K562 (cell line): ENCODE measurements around the gene PLXND1. TPM values are rescaled to one million over a fixed set of nuclear protein-coding genes. Genes with fewer than 3 reads are reported as not detected.

ENCODE experiments used
- ATAC-seq: fragments of 200-7000 bp; cut with Tn5 transposase; 3 replicates; pipeline ENCODE4 v1.9.1; 2020; ENCODE audit warnings: moderate library complexity
- BruUV-seq: library from RNA; stranded (reverse); fragments of 400-500 nt; replicated peaks from 2 replicates; lab custom pipeline; 2021; lab: Mats Ljungman, UMichigan
- CTCF ChIA-PET: fragments of 300-600 bp; formaldehyde crosslinking; extraction: SDS; loops from one replicate; lab custom pipeline; 2021; ENCODE audit warnings: low intra/inter-chr PET ratio; lab: Yijun Ruan, JAX
- POLR2A ChIA-PET: fragments of 300-600, 350-650 bp; sonication (Branson Sonifier 250); formaldehyde crosslinking; extraction: SDS; loops from one replicate; lab custom pipeline; 2021; ENCODE audit warnings: antibody characterized with exemption, inconsistent platforms; lab: Yijun Ruan, JAX
- DNase-seq, 4 experiments: peaks; one replicate each; pipeline versions ENCODE4 v3.0.0 to v3.0.0-alpha.2; 2011 to 2018; ENCODE audit warnings: low spot score in 3 of 4, mixed read lengths in 3 of 4; ENCODE audit errors: extremely low read depth in 1 of 4
- FAIRE-seq: peaks from 2 replicates; lab custom pipeline; 2011; peaks lifted over from hg19 to GRCh38; lab: Jason Lieb, UNC
- H2AFZ ChIP-seq: 2 replicates; pipeline ENCODE4 v1.6.0; 2011; ENCODE audit warnings: low read depth, low read length, control low read depth, inconsistent platforms
- H3K27ac ChIP-seq: fragments of 200-600 bp; 3 replicates; pipeline ENCODE4 v1.8.0; 2011; ENCODE audit warnings: low read depth, mild to moderate bottlenecking, control low read depth, inconsistent platforms, low read length, moderate library complexity, mixed read lengths; ENCODE audit errors: extremely low read depth
- H3K27me3 ChIP-seq, 2 experiments: fragments of 300-600 bp in 1 of 2; 2 replicates in 1 of 2; 3 replicates in 1 of 2; pipeline versions ENCODE4 v1.6.0 to v1.8.0; 2011; ENCODE audit warnings: inconsistent platforms in 2 of 2, low read length in 2 of 2, mild to moderate bottlenecking in 1 of 2, mixed read lengths in 1 of 2, moderate library complexity in 1 of 2; ENCODE audit not compliant: control insufficient read depth in 2 of 2, insufficient read depth in 2 of 2
- H3K36me3 ChIP-seq: fragments of 300-600 bp; 3 replicates; pipeline ENCODE4 v1.8.0; 2011; ENCODE audit warnings: mild to moderate bottlenecking, low read length, inconsistent platforms; ENCODE audit not compliant: control insufficient read depth, insufficient read depth
- H3K4me1 ChIP-seq, 2 experiments: fragments of 200-600 bp in 1 of 2; replicated peaks in 1 of 2; 2 replicates in 1 of 2; 3 replicates in 1 of 2; pipeline versions ENCODE4 v1.5.1 to v1.8.0; 2011; ENCODE audit warnings: inconsistent platforms in 2 of 2, low read length in 2 of 2, mild to moderate bottlenecking in 1 of 2, mixed read lengths in 1 of 2, moderate library complexity in 1 of 2; ENCODE audit not compliant: control insufficient read depth in 2 of 2, insufficient read depth in 2 of 2
- H3K4me2 ChIP-seq: 2 replicates; pipeline ENCODE4 v1.6.1; 2011; ENCODE audit warnings: low read length, control low read depth, inconsistent platforms, mixed read lengths; ENCODE audit not compliant: insufficient read depth
- H3K4me3 ChIP-seq: fragments of 200-600 bp; sonication (generic), shearing (Covaris generic); 2 replicates; pipeline ENCODE4 v1.5.1; 2016; ENCODE audit warnings: control low read depth, inconsistent platforms
- H3K79me2 ChIP-seq: fragments of 200-600 bp; 3 replicates; pipeline ENCODE4 v1.8.0; 2011; ENCODE audit warnings: low read length, inconsistent platforms; ENCODE audit not compliant: control insufficient read depth, insufficient read depth
- H3K9ac ChIP-seq, 2 experiments: 2 replicates each; pipeline versions ENCODE4 v1.6.0 to v1.6.1; 2011; ENCODE audit warnings: low read depth in 2 of 2, low read length in 2 of 2, control low read depth in 1 of 2, inconsistent platforms in 1 of 2, mild to moderate bottlenecking in 1 of 2, mixed read lengths in 1 of 2; ENCODE audit not compliant: insufficient read depth in 1 of 2
- H3K9me1 ChIP-seq: one replicate; pipeline ENCODE4 v1.6.0; 2011; ENCODE audit warnings: inconsistent platforms, mild to moderate bottlenecking, low read length, moderate library complexity; ENCODE audit not compliant: control insufficient read depth, insufficient read depth
- H3K9me3 ChIP-seq: replicated peaks from 2 replicates; pipeline ENCODE4 v1.5.1; 2011; ENCODE audit warnings: low read depth, low read length, inconsistent platforms; ENCODE audit not compliant: control insufficient read depth, insufficient read depth
- H4K20me1 ChIP-seq: replicated peaks from 2 replicates; pipeline ENCODE4 v1.6.1; 2011; ENCODE audit warnings: low read length, inconsistent platforms, mixed read lengths; ENCODE audit not compliant: control insufficient read depth, insufficient read depth
- CC2D1A ChIP-seq: fragments of 450-650 bp; IDR thresholded peaks from 2 replicates; pipeline ENCODE4 v1.6.1; 2017; ENCODE audit warnings: mild to moderate bottlenecking
- ETS2 ChIP-seq: IDR thresholded peaks from 2 replicates; pipeline ENCODE4 v1.6.1; 2016; ENCODE audit warnings: borderline replicate concordance, missing genetic modification characterization, mild to moderate bottlenecking, moderate library complexity, missing compliant biosample characterization; ENCODE audit not compliant: poor library complexity, severe bottlenecking
- FOXJ3 ChIP-seq: sonication (generic); formaldehyde crosslinking; IDR thresholded peaks from 2 replicates; pipeline ENCODE4 v1.4.0; 2020; ENCODE audit warnings: mild to moderate bottlenecking, missing genetic modification reagents
- HDAC3 ChIP-seq: fragments of 450-650 bp; IDR thresholded peaks from 2 replicates; pipeline ENCODE4 v1.6.1; 2018; ENCODE audit warnings: borderline replicate concordance, mild to moderate bottlenecking, moderate library complexity; ENCODE audit not compliant: partially characterized antibody
- IRF2 ChIP-seq: sonication (generic); formaldehyde crosslinking; IDR thresholded peaks from 2 replicates; pipeline ENCODE4 v1.8.1; 2022; ENCODE audit warnings: mild to moderate bottlenecking, missing genetic modification reagents
- NCOA6 ChIP-seq: fragments of 450-650 bp; IDR thresholded peaks from 2 replicates; pipeline ENCODE4 v1.6.1; 2017; ENCODE audit warnings: mild to moderate bottlenecking
- NR0B1 ChIP-seq: fragments of 450-650 bp; IDR thresholded peaks from one replicate; pipeline ENCODE4 v1.6.1; 2018; ENCODE audit warnings: mild to moderate bottlenecking, moderate library complexity; ENCODE audit not compliant: partially characterized antibody
- PHF21A ChIP-seq: fragments of 450-650 bp; IDR thresholded peaks from 2 replicates; pipeline ENCODE4 v1.6.1; 2017; ENCODE audit warnings: low read depth, borderline replicate concordance
- PYGO2 ChIP-seq: fragments of 450-650 bp; IDR thresholded peaks from 2 replicates; pipeline ENCODE4 v1.6.1; 2016; ENCODE audit warnings: mild to moderate bottlenecking, missing genetic modification characterization, moderate library complexity, missing compliant biosample characterization
- RBM25 ChIP-seq: fragments of 200-400 bp; formaldehyde crosslinking; IDR thresholded peaks from 2 replicates; pipeline ENCODE4 v1.6.1; 2018; ENCODE audit warnings: low read length, low read depth, moderate library complexity; ENCODE audit not compliant: severe bottlenecking
- SIX5 ChIP-seq, 2 experiments: IDR thresholded peaks; 2 replicates each; pipeline ENCODE4 v1.6.1; 2011; ENCODE audit warnings: low read length in 2 of 2, borderline replicate concordance in 1 of 2, low read depth in 1 of 2, mild to moderate bottlenecking in 1 of 2, moderate library complexity in 1 of 2; ENCODE audit not compliant: insufficient read depth in 1 of 2
- THAP7 ChIP-seq: fragments of 250-450 bp; sonication (Bioruptor Pico); IDR thresholded peaks from 2 replicates; pipeline ENCODE4 v1.5.0; 2021
- ZBTB7A ChIP-seq: IDR thresholded peaks from 2 replicates; pipeline ENCODE4 v1.6.1; 2011; ENCODE audit warnings: low read depth, mild to moderate bottlenecking, low read length, moderate library complexity, borderline replicate concordance; ENCODE audit not compliant: control insufficient read depth
- ZFP30 ChIP-seq: fragments of 250-450 bp; sonication (Bioruptor Pico); IDR thresholded peaks from 2 replicates; pipeline ENCODE4 v1.8.0; 2022; ENCODE audit warnings: moderate library complexity, mild to moderate bottlenecking, inconsistent platforms, borderline replicate concordance
- ZFP36 ChIP-seq: fragments of 150-350 bp; IDR thresholded peaks from 2 replicates; pipeline ENCODE4 v1.6.1; 2018; ENCODE audit warnings: low read length, low read depth; ENCODE audit not compliant: partially characterized antibody
- WGBS: fragments of 100-300 bp; shearing (Covaris generic); methylation state at CpG from one replicate; pipeline ENCODE4 v1.1.6; 2016; ENCODE audit warnings: low coverage, mixed read lengths; ENCODE audit not compliant: insufficient coverage; ENCODE audit errors: missing lambda C conversion rate; 5-methylcytosine and 5-hydroxymethylcytosine counted together
- in situ Hi-C: fragments of 300-500 bp; cut with MboI; formaldehyde crosslinking; loops from 4 replicates; pipeline ENCODE4 v1.15.0; 2018; ENCODE audit warnings: inconsistent platforms, mixed read lengths
- intact Hi-C: fragments of 100-400 bp; cut with micrococcal nuclease; formaldehyde crosslinking; loops from 2 replicates; pipeline ENCODE4 v1.14.2; 2022
- polyA plus RNA-seq, 8 experiments: library from polyadenylated mRNA; depleted of rRNA in 4 of 8; stranded (reverse) in 5 of 8; unstranded in 3 of 8; fragments of >200 nt; fragmentation: Nextera tagmentation in 2 of 8; fragmentation: Illumina TruSeq in 1 of 8; extraction: Ambion mirVana in 2 of 8; extraction: Trizol in 1 of 8; gene quantifications; 2 replicates each; pipeline versions ENCODE4 v1.2.1 to v1.2.3, GENCODE V29; 2011 to 2014; ENCODE audit warnings: inconsistent platforms in 1 of 8, missing spikeins in 1 of 8
- total RNA-seq, 7 experiments: library from RNA; depleted of rRNA in 6 of 7; stranded (reverse); fragments of >200 nt in 6 of 7; fragmentation: Illumina TruSeq in 2 of 7; extraction: Trizol in 2 of 7; gene quantifications; 2 replicates each; pipeline versions ENCODE4 v1.2.1 to v1.2.3, GENCODE V29; 2011 to 2021; ENCODE audit warnings: low replicate concordance in 1 of 7
- TF ChIP-seq, protein P1 (sequence below): fragments of 250-450 bp; sonication (Bioruptor Pico); IDR thresholded peaks from 2 replicates; pipeline ENCODE4 v1.5.1; 2021; ENCODE audit warnings: mild to moderate bottlenecking

Gene PLXND1
- total and polyA plus RNA-seq, 9 of the 15 experiments (the other 6 are each of a cell fraction or from before 2014, with no cell fraction given), result 0.34 to 28.8 (median 14.0) TPM

DNA sequence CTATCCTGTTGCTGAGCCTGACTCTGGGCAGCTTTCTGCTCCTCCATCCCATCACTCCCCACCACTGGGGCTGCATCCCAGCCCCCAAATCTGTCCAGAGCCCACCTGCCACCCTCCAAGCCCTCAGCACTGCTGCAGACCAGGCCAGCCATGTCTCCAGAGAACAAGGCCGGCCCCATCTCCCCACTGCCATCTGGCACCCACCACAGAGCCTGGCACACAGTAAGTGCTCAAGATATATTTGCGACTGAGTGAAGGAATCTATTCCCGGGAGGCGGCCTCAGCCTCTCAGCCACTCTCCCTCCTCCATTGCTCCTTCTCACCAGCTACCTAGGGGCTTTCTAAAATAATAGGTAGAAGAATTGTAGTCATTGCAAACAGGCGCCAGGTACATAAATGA is 4.8 kb downstream of the PLXND1 start (continued):
- TF ChIP-seq NCOA6, result no peak
- TF ChIP-seq SIX5 (IDR thresholded peaks at IDR 0.05; ENCODE audit: borderline replicate concordance in 1 of 2, insufficient read depth in 1 of 2, low read depth in 1 of 2, low read length in 2 of 2), result no peak

GRCh38 chr3:129600348-129600747 is 6.1 kb downstream of the PLXND1 start:
- WGBS, result 40% methylated on average over 1 of the region's 2 CpGs
- 0 out of 4 replicates have a peak overlapping the region, but pooled peaks of 1 of the 2 experiments have one; percentile 32 for H3K9ac ChIP-seq
- H3K4me1 ChIP-seq, result peaks cover 48 to 76% of the 10 kb centered on the region in 2 experiments
- H3K79me2 ChIP-seq, result peaks cover 92% of the 10 kb centered on the region
- ATAC-seq (no peak), DNase-seq (no peak), FAIRE-seq (no peak)
- no peaks in the 10 kb centered on the region for H3K9me1 ChIP-seq
- peaks cover 5% of the 10 kb centered on the region; the same call in 2 of the 3 replicates for H3K36me3 ChIP-seq
- H3K4me3 ChIP-seq, result no peak overlapping the region
- H3K27ac ChIP-seq, result peak overlapping the region; percentile 30; the same call in 1 of the 3 replicates
- H3K27me3 ChIP-seq, result no peaks in the 10 kb centered on the region
- H2AFZ ChIP-seq, result no peak overlapping the region
- intact Hi-C loops, result loop anchor here (10.0 kb wide), 1 partner anchor 216 kb away; no protein-coding TSS in a partner anchor
- ChIA-PET POLR2A (interaction anchor here (1.2 kb wide), 1 partner anchor 9 kb away, joined by 3 read pairs; no protein-coding TSS in a partner anchor), CTCF (no interaction called here)
- in situ Hi-C loops, result no loop called here
- no peak overlapping the region for H3K4me2 ChIP-seq
- BruUV-seq, result no TSS peak
- H3K9me3 ChIP-seq, result no peaks in the 10 kb centered on the region
- peaks cover 16% of the 10 kb centered on the region; the same call in 1 of the 2 replicates for H4K20me1 ChIP-seq
- TF ChIP-seq PYGO2 (no peak), ETS2 (no peak), RBM25 (peak; percentile 66), CC2D1A (no peak), FOXJ3 (no peak), ZBTB7A (no peak), PHF21A (no peak), ZFP30 (no peak), THAP7 (CRISPR knock-in tag) (no peak), NR0B1 (no peak), ZFP36 (peak; percentile 66), HDAC3 (no peak), IRF2 (no peak)
- TF ChIP-seq, protein P1, sequence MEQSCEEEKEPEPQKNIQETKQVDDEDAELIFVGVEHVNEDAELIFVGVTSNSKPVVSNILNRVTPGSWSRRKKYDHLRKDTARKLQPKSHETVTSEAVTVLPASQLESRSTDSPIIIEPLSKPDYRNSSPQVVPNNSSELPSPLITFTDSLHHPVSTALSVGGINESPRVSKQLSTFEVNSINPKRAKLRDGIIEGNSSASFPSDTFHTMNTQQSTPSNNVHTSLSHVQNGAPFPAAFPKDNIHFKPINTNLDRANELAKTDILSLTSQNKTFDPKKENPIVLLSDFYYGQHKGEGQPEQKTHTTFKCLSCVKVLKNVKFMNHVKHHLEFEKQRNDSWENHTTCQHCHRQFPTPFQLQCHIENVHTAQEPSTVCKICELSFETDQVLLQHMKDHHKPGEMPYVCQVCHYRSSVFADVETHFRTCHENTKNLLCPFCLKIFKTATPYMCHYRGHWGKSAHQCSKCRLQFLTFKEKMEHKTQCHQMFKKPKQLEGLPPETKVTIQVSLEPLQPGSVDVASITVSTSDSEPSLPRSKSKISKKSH (CRISPR knock-in tag), result no peak
